ENCODE measurements around the gene SOX15.

- TF ChIP-seq, protein P1, sequence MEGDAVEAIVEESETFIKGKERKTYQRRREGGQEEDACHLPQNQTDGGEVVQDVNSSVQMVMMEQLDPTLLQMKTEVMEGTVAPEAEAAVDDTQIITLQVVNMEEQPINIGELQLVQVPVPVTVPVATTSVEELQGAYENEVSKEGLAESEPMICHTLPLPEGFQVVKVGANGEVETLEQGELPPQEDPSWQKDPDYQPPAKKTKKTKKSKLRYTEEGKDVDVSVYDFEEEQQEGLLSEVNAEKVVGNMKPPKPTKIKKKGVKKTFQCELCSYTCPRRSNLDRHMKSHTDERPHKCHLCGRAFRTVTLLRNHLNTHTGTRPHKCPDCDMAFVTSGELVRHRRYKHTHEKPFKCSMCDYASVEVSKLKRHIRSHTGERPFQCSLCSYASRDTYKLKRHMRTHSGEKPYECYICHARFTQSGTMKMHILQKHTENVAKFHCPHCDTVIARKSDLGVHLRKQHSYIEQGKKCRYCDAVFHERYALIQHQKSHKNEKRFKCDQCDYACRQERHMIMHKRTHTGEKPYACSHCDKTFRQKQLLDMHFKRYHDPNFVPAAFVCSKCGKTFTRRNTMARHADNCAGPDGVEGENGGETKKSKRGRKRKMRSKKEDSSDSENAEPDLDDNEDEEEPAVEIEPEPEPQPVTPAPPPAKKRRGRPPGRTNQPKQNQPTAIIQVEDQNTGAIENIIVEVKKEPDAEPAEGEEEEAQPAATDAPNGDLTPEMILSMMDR (IDR thresholded peaks at IDR 0.05; ENCODE audit: borderline replicate concordance, extremely low read depth, low read length, poor library complexity, severe bottlenecking), result no peak
- no peak for TF ChIP-seq EZH2 (IDR thresholded peaks at IDR 0.05; ENCODE audit: borderline replicate concordance, low read depth, low read length, severe bottlenecking)
These were observed 33.8 kb upstream of the SOX15 start for GRCh38 chr17:7623661-7624060.

All from DND-41 (cell line).